WTC11 (cell line): Measurements from ENCODE around the gene C19orf25. TPM values are rescaled to one million over a fixed set of nuclear protein-coding genes. Genes with fewer than 3 reads are reported as not detected.

Experiments
- ATAC-seq: fragments of 200-7000 bp; cut with Tn5 transposase; 2 replicates; pipeline ENCODE4 v1.10.0; 2021; ENCODE audit warnings: mild to moderate bottlenecking, moderate library complexity
- CTCF ChIA-PET: fragments of 300-600 bp; sonication (Branson Sonifier 250); formaldehyde crosslinking; loops from one replicate; lab custom pipeline; 2021; ENCODE audit warnings: antibody characterized with exemption; lab: Charles Lee
- POLR2A ChIA-PET: fragments of 350-600 bp; sonication (Branson Sonifier 250); formaldehyde crosslinking; loops from one replicate; lab custom pipeline; 2021; ENCODE audit warnings: antibody characterized with exemption; lab: Charles Lee
- DNase-seq: peaks from one replicate; pipeline ENCODE4 v3.0.0; 2021; ENCODE audit warnings: low spot score
- H3K27ac Mint-ChIP-seq: 2 replicates; pipeline ENCODE4 v1.8.0; 2021; ENCODE audit warnings: mixed read lengths
- H3K27me3 Mint-ChIP-seq: 2 replicates; pipeline ENCODE4 v1.8.0; 2021; ENCODE audit warnings: low read depth, mild to moderate bottlenecking, moderate library complexity, mixed read lengths
- H3K36me3 Mint-ChIP-seq: 2 replicates; pipeline ENCODE4 v1.8.0; 2021; ENCODE audit warnings: mixed read lengths
- H3K4me1 Mint-ChIP-seq: 2 replicates; pipeline ENCODE4 v1.8.0; 2022; ENCODE audit warnings: mixed read lengths
- H3K4me3 Mint-ChIP-seq: 2 replicates; pipeline ENCODE4 v1.8.0; 2021; ENCODE audit warnings: mild to moderate bottlenecking, moderate library complexity, mixed read lengths
- H3K9me3 Mint-ChIP-seq: 2 replicates; pipeline ENCODE4 v1.8.0; 2021; ENCODE audit warnings: mixed read lengths
- ATF2 ChIP-seq: sonication (generic); formaldehyde crosslinking; IDR thresholded peaks from 2 replicates; pipeline ENCODE4 v1.8.1; 2022; ENCODE audit warnings: low read depth, missing genetic modification reagents, borderline replicate concordance
- ATF3 ChIP-seq: sonication (generic); formaldehyde crosslinking; conservative IDR thresholded peaks from 2 replicates; pipeline ENCODE4 v1.8.1; 2022; ENCODE audit warnings: mild to moderate bottlenecking, missing genetic modification reagents
- CBFB ChIP-seq: sonication (generic); formaldehyde crosslinking; IDR thresholded peaks from 2 replicates; pipeline ENCODE4 v1.8.1; 2022; ENCODE audit warnings: mild to moderate bottlenecking, low read depth, missing genetic modification reagents
- CREB1 ChIP-seq: sonication (generic); formaldehyde crosslinking; IDR thresholded peaks from 2 replicates; pipeline ENCODE4 v1.8.0; 2023; ENCODE audit warnings: mild to moderate bottlenecking, missing genetic modification reagents
- EMX1 ChIP-seq: fragments of 250-450 bp; sonication (Bioruptor Pico); IDR thresholded peaks from 2 replicates; pipeline ENCODE4 v1.8.0; 2021; ENCODE audit warnings: mild to moderate bottlenecking
- FOXP1 ChIP-seq: sonication (generic); formaldehyde crosslinking; IDR thresholded peaks from 2 replicates; pipeline ENCODE4 v1.8.0; 2022; ENCODE audit warnings: missing genetic modification reagents, mild to moderate bottlenecking, moderate library complexity, borderline replicate concordance
- HMGA2 ChIP-seq: fragments of 250-450 bp; sonication (Bioruptor Pico); IDR thresholded peaks from 2 replicates; pipeline ENCODE4 v1.4.0; 2021; ENCODE audit warnings: mild to moderate bottlenecking, moderate library complexity
- IRF1 ChIP-seq: sonication (generic); formaldehyde crosslinking; IDR thresholded peaks from 2 replicates; pipeline ENCODE4 v1.8.0; 2023; ENCODE audit warnings: missing genetic modification reagents
- NFE2L1 ChIP-seq: sonication (generic); formaldehyde crosslinking; IDR thresholded peaks from 2 replicates; pipeline ENCODE4 v1.8.1; 2023; ENCODE audit warnings: missing genetic modification reagents
- OVOL2 ChIP-seq: fragments of 250-450 bp; sonication (Bioruptor Pico); IDR thresholded peaks from 2 replicates; pipeline ENCODE4 v1.9.0; 2021; ENCODE audit warnings: mild to moderate bottlenecking, borderline replicate concordance
- STAT6 ChIP-seq: sonication (generic); formaldehyde crosslinking; conservative IDR thresholded peaks from 2 replicates; pipeline ENCODE4 v1.8.1; 2023; ENCODE audit warnings: mild to moderate bottlenecking, low read depth, missing genetic modification reagents, moderate library complexity
- TP53 ChIP-seq: sonication (generic); formaldehyde crosslinking; IDR thresholded peaks from 2 replicates; pipeline ENCODE4 v1.8.1; 2023; ENCODE audit warnings: mild to moderate bottlenecking, missing genetic modification reagents
- ZNF219 ChIP-seq: sonication (generic); formaldehyde crosslinking; IDR thresholded peaks from 2 replicates; pipeline ENCODE4 v1.8.0; 2023; ENCODE audit warnings: missing genetic modification reagents, mild to moderate bottlenecking, borderline replicate concordance
- ZNF396 ChIP-seq: fragments of 250-450 bp; sonication (Bioruptor Pico); IDR thresholded peaks from 2 replicates; pipeline ENCODE4 v1.8.0; 2021; ENCODE audit warnings: mild to moderate bottlenecking, moderate library complexity, borderline replicate concordance
- ZNF671 ChIP-seq: fragments of 250-450 bp; sonication (Bioruptor Pico); IDR thresholded peaks from 2 replicates; pipeline ENCODE4 v1.8.0; 2021; ENCODE audit warnings: mild to moderate bottlenecking
- total RNA-seq: library from RNA; stranded (reverse); gene quantifications from 3 replicates; pipeline ENCODE4 v1.2.3, GENCODE V29; 2021
- TF ChIP-seq, protein P1 (sequence below): sonication (generic); formaldehyde crosslinking; IDR thresholded peaks from 2 replicates; pipeline ENCODE4 v1.8.1; 2023; ENCODE audit warnings: mild to moderate bottlenecking, missing genetic modification reagents, borderline replicate concordance
- TF ChIP-seq, protein P2 (sequence below): sonication (generic); formaldehyde crosslinking; IDR thresholded peaks from 2 replicates; pipeline ENCODE4 v1.8.1; 2023; ENCODE audit warnings: mild to moderate bottlenecking, moderate library complexity, missing genetic modification reagents
- TF ChIP-seq, protein P3 (sequence below): sonication (generic); formaldehyde crosslinking; IDR thresholded peaks from 2 replicates; pipeline ENCODE4 v1.8.1; 2022; ENCODE audit warnings: low read depth, mild to moderate bottlenecking, moderate library complexity, missing genetic modification reagents, borderline replicate concordance

The C19orf25 gene
- total RNA-seq, 1 experiment from 2014 or later: 65.7 TPM

- POLR2A ChIA-PET: interaction anchor here (1.4 kb wide), 1 partner anchor 43 kb away, joined by 5 read pairs; no protein-coding TSS in a partner anchor
- DNase-seq (peak; percentile 70), ATAC-seq (peak; percentile 5; the same call in 1 of the 2 replicates)
- peaks cover 11% of the 10 kb centered on the region for H3K4me1 Mint-ChIP-seq
- H3K4me3 Mint-ChIP-seq: no peak overlapping the region
- CTCF ChIA-PET: interaction anchor here (1.0 to 5.0 kb wide), 14 partner anchors 9 to 347 kb away, joined by 3 to 56 read pairs (median 6); partner anchors contain the start of gene CIRBP
- H3K36me3 Mint-ChIP-seq: peaks cover 16% of the 10 kb centered on the region
- no peak overlapping the region for H3K27ac Mint-ChIP-seq
- TF ChIP-seq STAT6 (CRISPR knock-in tag) (no peak), TP53 (CRISPR knock-in tag) (0 out of 2 replicates have a peak, but pooled peaks have one; percentile 59), CBFB (0 out of 2 replicates have a peak, but pooled peaks have one; percentile 11), NFE2L1 (CRISPR knock-in tag) (no peak), CREB1 (CRISPR knock-in tag) (no peak)
- no peaks in the 10 kb centered on the region for H3K9me3 Mint-ChIP-seq
- peaks cover 46% of the 10 kb centered on the region for H3K27me3 Mint-ChIP-seq
These were observed 32.9 kb downstream of the C19orf25 start for GRCh38 chr19:1445932-1446712.

DNA sequence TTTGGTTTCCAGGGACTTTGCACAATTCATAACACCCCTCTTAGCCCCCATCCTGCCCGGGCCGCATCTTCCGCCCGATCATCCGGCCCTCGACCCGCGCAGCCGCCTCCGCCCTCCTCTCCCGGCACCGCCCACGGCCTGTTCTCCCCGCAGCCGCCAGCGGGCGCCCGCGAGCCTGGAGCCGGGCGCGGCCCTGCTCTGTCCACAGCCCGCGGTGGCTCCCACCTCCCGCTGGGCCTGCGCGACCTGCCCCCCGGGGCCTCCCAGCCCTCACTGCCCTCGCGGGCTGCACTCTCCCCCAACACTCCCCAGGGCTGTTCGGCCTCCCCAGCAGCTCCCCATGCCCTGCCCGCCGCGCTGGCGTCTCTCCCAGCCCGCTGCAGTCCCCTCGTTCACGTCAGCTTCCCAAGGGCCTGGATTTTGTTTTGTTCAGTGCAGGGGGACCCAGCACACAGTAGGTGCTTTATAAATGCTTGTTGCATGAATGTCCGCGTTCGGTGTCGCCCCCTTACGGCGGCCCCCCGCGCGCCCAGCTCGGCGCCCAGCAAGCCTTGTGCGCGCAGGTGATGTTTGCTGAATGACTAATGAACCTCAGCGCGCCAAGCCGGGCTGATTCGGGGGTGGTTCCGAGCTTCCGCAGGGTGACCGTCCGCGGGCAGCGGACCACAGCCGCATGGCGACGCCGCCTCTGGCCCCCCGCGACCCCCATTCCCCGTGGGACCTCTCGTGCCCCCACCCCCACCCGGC, 33.7 kb downstream of the C19orf25 start:
- no peaks in the 10 kb centered on the region for H3K9me3 Mint-ChIP-seq
- peaks cover 38% of the 10 kb centered on the region for H3K27me3 Mint-ChIP-seq
- DNase-seq (peak; percentile 82), ATAC-seq (peak; percentile 56)
- H3K4me3 Mint-ChIP-seq: peak overlapping the region; percentile 69
- no peak overlapping the region for H3K27ac Mint-ChIP-seq
- ChIA-PET POLR2A (interaction anchor here (1.4 to 1.8 kb wide), 3 partner anchors 28 to 166 kb away, joined by 3 to 5 read pairs (median 4); no protein-coding TSS in a partner anchor), CTCF (interaction anchor here (0.8 to 5.0 kb wide), 19 partner anchors 9 to 348 kb away, joined by 3 to 56 read pairs (median 6); partner anchors contain the start of genes C19orf25 and REEP6)
- H3K36me3 Mint-ChIP-seq: peaks cover 23% of the 10 kb centered on the region
- H3K4me1 Mint-ChIP-seq: peaks cover 19% of the 10 kb centered on the region
- TF ChIP-seq, protein P1, sequence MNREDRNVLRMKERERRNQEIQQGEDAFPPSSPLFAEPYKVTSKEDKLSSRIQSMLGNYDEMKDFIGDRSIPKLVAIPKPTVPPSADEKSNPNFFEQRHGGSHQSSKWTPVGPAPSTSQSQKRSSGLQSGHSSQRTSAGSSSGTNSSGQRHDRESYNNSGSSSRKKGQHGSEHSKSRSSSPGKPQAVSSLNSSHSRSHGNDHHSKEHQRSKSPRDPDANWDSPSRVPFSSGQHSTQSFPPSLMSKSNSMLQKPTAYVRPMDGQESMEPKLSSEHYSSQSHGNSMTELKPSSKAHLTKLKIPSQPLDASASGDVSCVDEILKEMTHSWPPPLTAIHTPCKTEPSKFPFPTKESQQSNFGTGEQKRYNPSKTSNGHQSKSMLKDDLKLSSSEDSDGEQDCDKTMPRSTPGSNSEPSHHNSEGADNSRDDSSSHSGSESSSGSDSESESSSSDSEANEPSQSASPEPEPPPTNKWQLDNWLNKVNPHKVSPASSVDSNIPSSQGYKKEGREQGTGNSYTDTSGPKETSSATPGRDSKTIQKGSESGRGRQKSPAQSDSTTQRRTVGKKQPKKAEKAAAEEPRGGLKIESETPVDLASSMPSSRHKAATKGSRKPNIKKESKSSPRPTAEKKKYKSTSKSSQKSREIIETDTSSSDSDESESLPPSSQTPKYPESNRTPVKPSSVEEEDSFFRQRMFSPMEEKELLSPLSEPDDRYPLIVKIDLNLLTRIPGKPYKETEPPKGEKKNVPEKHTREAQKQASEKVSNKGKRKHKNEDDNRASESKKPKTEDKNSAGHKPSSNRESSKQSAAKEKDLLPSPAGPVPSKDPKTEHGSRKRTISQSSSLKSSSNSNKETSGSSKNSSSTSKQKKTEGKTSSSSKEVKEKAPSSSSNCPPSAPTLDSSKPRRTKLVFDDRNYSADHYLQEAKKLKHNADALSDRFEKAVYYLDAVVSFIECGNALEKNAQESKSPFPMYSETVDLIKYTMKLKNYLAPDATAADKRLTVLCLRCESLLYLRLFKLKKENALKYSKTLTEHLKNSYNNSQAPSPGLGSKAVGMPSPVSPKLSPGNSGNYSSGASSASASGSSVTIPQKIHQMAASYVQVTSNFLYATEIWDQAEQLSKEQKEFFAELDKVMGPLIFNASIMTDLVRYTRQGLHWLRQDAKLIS: no peak
- TF ChIP-seq ATF2 (CRISPR knock-in tag) (no peak), ZNF396 (CRISPR knock-in tag) (no peak), HMGA2 (CRISPR knock-in tag) (no peak), FOXP1 (CRISPR knock-in tag) (peak; percentile 64; the same call in 1 of the 2 replicates), EMX1 (CRISPR knock-in tag) (no peak), OVOL2 (no peak), ATF3 (CRISPR knock-in tag) (no peak), IRF1 (CRISPR knock-in tag) (no peak), ZNF671 (CRISPR knock-in tag) (no peak), ZNF219 (CRISPR knock-in tag) (no peak)
- TF ChIP-seq, protein P2, sequence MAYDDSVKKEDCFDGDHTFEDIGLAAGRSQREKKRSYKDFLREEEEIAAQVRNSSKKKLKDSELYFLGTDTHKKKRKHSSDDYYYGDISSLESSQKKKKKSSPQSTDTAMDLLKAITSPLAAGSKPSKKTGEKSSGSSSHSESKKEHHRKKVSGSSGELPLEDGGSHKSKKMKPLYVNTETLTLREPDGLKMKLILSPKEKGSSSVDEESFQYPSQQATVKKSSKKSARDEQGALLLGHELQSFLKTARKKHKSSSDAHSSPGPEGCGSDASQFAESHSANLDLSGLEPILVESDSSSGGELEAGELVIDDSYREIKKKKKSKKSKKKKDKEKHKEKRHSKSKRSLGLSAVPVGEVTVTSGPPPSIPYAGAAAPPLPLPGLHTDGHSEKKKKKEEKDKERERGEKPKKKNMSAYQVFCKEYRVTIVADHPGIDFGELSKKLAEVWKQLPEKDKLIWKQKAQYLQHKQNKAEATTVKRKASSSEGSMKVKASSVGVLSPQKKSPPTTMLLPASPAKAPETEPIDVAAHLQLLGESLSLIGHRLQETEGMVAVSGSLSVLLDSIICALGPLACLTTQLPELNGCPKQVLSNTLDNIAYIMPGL (CRISPR knock-in tag): peak; percentile 89
- TF ChIP-seq, protein P3, sequence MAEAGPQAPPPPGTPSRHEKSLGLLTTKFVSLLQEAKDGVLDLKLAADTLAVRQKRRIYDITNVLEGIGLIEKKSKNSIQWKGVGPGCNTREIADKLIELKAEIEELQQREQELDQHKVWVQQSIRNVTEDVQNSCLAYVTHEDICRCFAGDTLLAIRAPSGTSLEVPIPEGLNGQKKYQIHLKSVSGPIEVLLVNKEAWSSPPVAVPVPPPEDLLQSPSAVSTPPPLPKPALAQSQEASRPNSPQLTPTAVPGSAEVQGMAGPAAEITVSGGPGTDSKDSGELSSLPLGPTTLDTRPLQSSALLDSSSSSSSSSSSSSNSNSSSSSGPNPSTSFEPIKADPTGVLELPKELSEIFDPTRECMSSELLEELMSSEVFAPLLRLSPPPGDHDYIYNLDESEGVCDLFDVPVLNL: no peak
